NB4 (cell line): ENCODE measurements around the gene BLACAT1.

ENCODE experiments used
- DNase-seq: peaks from one replicate; pipeline ENCODE4 v3.0.0; 2010; ENCODE audit warnings: low read depth
- H3K4me3 ChIP-seq: one replicate; pipeline ENCODE4 v1.5.1; 2011; ENCODE audit warnings: mild to moderate bottlenecking, low read depth, low read length, moderate library complexity
- CTCF ChIP-seq: IDR thresholded peaks from one replicate; pipeline ENCODE4 v1.5.1; 2012; ENCODE audit warnings: low read depth, low read length
- MYC ChIP-seq: IDR thresholded peaks from 2 replicates; pipeline ENCODE4 v1.6.1; 2011; ENCODE audit warnings: low read depth, low read length
- POLR2A ChIP-seq: IDR thresholded peaks from 2 replicates; pipeline ENCODE4 v1.6.1; 2011; ENCODE audit warnings: mild to moderate bottlenecking; ENCODE audit not compliant: insufficient read length; ENCODE audit errors: extremely low read depth
- TF ChIP-seq, protein P1 (sequence below): IDR thresholded peaks from 2 replicates; pipeline ENCODE4 v1.6.1; 2011; ENCODE audit warnings: low read depth, low read length

Gene BLACAT1

GRCh38 chr1:205500240-205501233, 44.7 kb upstream of the BLACAT1 start:
- no peak overlapping the region for H3K4me3 ChIP-seq
- TF ChIP-seq, protein P1, sequence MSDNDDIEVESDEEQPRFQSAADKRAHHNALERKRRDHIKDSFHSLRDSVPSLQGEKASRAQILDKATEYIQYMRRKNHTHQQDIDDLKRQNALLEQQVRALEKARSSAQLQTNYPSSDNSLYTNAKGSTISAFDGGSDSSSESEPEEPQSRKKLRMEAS, result no peak
- TF ChIP-seq CTCF (no peak), MYC (no peak), POLR2A (no peak)
- no peak for DNase-seq

DNA sequence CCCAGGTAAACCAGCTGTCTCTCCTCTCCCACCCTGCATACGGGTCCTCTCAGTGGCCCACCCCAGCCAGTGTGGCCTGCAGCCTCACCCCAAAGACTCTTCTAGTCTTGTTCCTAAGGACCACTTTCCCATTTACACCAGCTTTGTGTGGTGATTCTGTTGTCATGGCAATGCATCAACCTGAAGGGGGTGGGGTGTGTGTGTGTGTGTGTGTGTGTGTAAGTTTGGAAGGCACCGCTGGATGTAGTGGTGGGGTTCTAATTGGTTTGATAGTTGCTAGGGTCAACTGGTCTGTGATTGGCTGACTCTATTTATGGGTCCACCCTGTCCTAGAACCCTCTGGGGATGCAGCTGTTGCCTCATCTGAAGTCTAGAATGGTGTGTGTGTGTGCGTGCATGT, 43.9 kb upstream of the BLACAT1 start:
- H3K4me3 ChIP-seq, result no peak overlapping the region
- no peak for DNase-seq
- TF ChIP-seq MYC (no peak), POLR2A (no peak), CTCF (no peak)
- TF ChIP-seq, protein P1, result no peak

DNA sequence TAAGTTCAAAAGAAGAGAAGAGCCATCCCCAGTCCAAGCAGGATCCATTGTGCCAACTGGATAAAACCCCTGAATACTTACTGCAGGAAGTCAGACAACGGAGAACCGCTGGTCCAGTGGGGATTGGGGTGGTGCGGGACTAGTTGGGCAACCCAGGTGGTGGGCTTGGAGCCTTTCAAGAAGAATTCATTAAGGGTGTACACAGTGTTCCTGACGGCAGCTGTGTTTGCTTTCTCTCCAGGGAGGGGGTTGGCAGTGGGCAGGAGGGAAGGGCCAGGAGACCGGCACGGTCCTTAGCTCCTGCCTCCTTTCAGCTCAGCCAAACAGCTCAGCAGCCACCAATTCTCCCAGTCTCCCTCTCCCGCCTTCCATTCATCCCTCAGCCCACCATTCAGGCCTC, 41.5 kb upstream of the BLACAT1 start:
- H3K4me3 ChIP-seq, result no peak overlapping the region
- TF ChIP-seq POLR2A (no peak), CTCF (no peak), MYC (no peak)
- TF ChIP-seq, protein P1, result no peak
- no peak for DNase-seq

GRCh38 chr1:205496661-205497060, 40.8 kb upstream of the BLACAT1 start:
- DNase-seq, result no peak
- no peak overlapping the region for H3K4me3 ChIP-seq
- TF ChIP-seq MYC (no peak), CTCF (no peak), POLR2A (no peak)

DNA sequence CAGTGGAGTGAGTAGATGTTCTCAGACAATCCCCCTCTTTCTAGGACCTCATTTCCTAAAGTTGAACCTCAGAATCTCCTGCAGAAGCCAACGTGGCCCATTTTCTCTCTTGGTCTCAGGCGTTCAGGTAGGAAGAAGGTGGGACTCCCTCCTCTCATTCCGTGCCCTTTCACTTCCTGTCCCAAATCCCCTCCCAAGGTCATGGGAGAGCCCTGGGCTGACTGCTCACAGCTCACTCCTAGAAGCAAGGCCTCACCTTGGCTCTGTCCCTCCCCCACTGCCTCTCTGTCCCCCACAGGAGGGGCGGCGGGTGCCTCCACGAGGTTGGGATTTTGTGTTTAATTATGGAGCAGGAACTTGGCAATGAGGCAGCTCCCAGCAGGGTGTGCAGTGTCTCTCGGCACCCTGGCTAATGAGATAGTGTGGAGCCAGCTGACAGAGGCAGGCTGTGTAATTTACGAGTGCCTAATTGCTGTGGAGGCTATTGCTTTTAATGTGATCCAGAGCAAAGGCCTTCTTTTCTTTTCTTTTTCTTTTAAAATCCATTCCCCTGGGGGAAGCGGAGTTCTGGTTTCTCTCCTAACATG, 39.5 kb upstream of the BLACAT1 start:
- no peak for DNase-seq
- TF ChIP-seq POLR2A (no peak), CTCF (no peak), MYC (no peak)
- TF ChIP-seq, protein P1, result no peak
- H3K4me3 ChIP-seq, result no peak overlapping the region
